Epithelial cell of prostate (primary cell): ENCODE results near the gene RSRC2.
"Not testable (repeated sequence)": the region's sequence is repeated elsewhere in the genome, so short reads cannot be mapped to it uniquely, and the experiment has no call there.

Experiments used
- DNase-seq: peaks from one replicate; pipeline ENCODE4 v3.0.0-alpha.2; 2011; ENCODE audit warnings: low read depth, low spot score
- H3K27ac ChIP-seq: fragments of 450-650 bp; 2 replicates; pipeline ENCODE4 v1.5.1; 2017; ENCODE audit warnings: mild to moderate bottlenecking

Gene RSRC2

GRCh38 chr12:122489038-122489437 is 37.7 kb downstream of the RSRC2 start:
- DNase-seq, result no peak
- H3K27ac ChIP-seq, result no peak overlapping the region

- not testable (repeated sequence) for H3K27ac ChIP-seq, DNase-seq
Observed at GRCh38 chr12:122487807-122488206, 38.9 kb downstream of the RSRC2 start.

GRCh38 chr12:122486805-122487426 is 39.8 kb downstream of the RSRC2 start:
- no peak for DNase-seq
- no peak overlapping the region for H3K27ac ChIP-seq

GRCh38 chr12:122486360-122486759 is 40.4 kb downstream of the RSRC2 start:
- not testable (repeated sequence) for H3K27ac ChIP-seq, DNase-seq

- H3K27ac ChIP-seq, DNase-seq: not testable (repeated sequence)
Observed at GRCh38 chr12:122484385-122484784, 42.4 kb downstream of the RSRC2 start.

GRCh38 chr12:122483969-122484368 is 42.8 kb downstream of the RSRC2 start:
- no peak for DNase-seq
- H3K27ac ChIP-seq, result no peak overlapping the region

GRCh38 chr12:122481861-122482260 is 44.9 kb downstream of the RSRC2 start:
- no peak overlapping the region for H3K27ac ChIP-seq
- no peak for DNase-seq

GRCh38 chr12:122480753-122481152 is 46.0 kb downstream of the RSRC2 start:
- no peak for DNase-seq
- H3K27ac ChIP-seq, result no peak overlapping the region

GRCh38 chr12:122474324-122474716 is 52.4 kb downstream of the RSRC2 start:
- DNase-seq, result no peak
- H3K27ac ChIP-seq, result peak overlapping the region; percentile 3

GRCh38 chr12:122473543-122474323 is 53.0 kb downstream of the RSRC2 start:
- DNase-seq, result no peak
- peak overlapping the region; percentile 3 for H3K27ac ChIP-seq

GRCh38 chr12:122471324-122472226 is 55.2 kb downstream of the RSRC2 start:
- peak overlapping the region; percentile 66 for H3K27ac ChIP-seq
- DNase-seq, result no peak

- DNase-seq, result not testable (repeated sequence)
- H3K27ac ChIP-seq, result peak overlapping the region; percentile 66
Observed at GRCh38 chr12:122470576-122470975, 56.2 kb downstream of the RSRC2 start.

- H3K27ac ChIP-seq, result peak overlapping the region; percentile 26
- not testable (repeated sequence) for DNase-seq
Observed at GRCh38 chr12:122469856-122470255, 56.9 kb downstream of the RSRC2 start.

GRCh38 chr12:122467983-122468382 is 58.8 kb downstream of the RSRC2 start:
- H3K27ac ChIP-seq, result peak overlapping the region; percentile 92
- peak; percentile 99 for DNase-seq

- peak overlapping the region; percentile 92 for H3K27ac ChIP-seq
- peak; percentile 98 for DNase-seq
Observed at GRCh38 chr12:122464317-122465042, 62.3 kb downstream of the RSRC2 start.

- no peak overlapping the region for H3K27ac ChIP-seq
- no peak for DNase-seq
Observed at GRCh38 chr12:122460641-122461040, 66.1 kb downstream of the RSRC2 start.

GRCh38 chr12:122460061-122460460 is 66.7 kb downstream of the RSRC2 start:
- DNase-seq, result no peak
- H3K27ac ChIP-seq, result no peak overlapping the region

- H3K27ac ChIP-seq, result no peak overlapping the region
- no peak for DNase-seq
Observed at GRCh38 chr12:122459211-122459610, 67.5 kb downstream of the RSRC2 start.

GRCh38 chr12:122458105-122459035 is 68.4 kb downstream of the RSRC2 start:
- H3K27ac ChIP-seq, result no peak overlapping the region
- DNase-seq, result no peak
